Jurkat, Clone E6-1 (cell line): ENCODE measurements around the gene QPCT.

Experiments used
- DNase-seq: peaks from one replicate; pipeline ENCODE4 v3.0.0-alpha.2; 2011; ENCODE audit warnings: low read depth, low spot score
- H3K4me3 ChIP-seq: 2 replicates; pipeline ENCODE4 v1.5.1; 2011; ENCODE audit warnings: mild to moderate bottlenecking, low read length, control low read depth, moderate library complexity

The QPCT gene

GRCh38 chr2:37414470-37414949 is 70.1 kb downstream of the QPCT start:
- no peak for DNase-seq
- no peak overlapping the region for H3K4me3 ChIP-seq

DNA sequence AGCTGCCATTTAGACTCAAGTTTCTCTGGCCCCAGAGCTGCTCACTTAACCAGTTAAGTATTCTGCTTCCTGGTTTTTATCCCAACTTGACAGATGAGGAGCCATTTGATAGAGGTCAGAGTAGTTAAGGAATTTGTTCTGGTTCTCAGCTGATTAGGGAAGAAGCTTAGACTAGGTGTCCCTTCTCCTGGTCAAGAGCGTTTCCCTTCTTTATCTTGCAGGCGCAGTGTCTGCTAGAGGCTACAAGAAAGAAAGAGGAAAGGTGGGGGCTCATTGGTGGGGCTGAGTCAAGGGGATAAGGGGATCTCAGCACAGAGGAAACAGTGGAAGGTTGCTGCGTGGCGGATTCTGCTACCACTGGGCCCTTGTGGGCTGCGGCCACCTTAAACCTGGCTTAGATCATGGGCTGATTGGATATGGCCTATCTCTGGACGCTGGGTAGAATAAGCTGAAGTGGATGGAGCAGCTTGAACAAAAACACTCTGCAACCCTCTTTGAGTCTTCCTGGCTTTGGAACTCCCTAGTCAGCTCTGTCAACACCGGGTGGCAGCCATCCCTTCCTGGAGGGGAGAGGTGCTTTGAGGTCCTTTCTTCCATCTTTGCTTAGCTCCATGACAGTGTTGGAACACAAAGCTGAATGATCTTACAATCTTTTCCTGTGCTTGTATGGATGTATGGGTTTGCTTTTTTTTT is 70.8 kb downstream of the QPCT start:
- DNase-seq = no peak
- H3K4me3 ChIP-seq = no peak overlapping the region

DNA sequence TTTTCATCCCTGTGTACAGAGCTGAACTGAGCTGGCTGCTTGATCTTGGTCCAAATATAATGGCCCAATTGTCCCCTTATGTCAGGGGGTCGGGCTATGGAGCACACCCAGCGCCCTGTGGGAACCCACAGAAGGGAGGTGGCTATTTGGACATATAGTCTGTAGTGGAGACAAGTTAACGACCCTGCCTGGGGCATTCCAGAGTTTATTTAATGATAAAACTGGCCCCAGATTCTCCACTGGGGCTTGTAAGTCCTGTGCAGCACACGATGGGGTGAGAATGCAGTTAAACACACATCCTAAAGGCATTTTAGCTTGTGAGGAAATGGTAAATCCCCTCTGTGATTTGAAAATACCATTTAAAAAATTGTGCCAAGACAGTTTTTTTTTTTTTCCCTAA is 72.9 kb downstream of the QPCT start:
- no peak overlapping the region for H3K4me3 ChIP-seq
- DNase-seq = no peak

- no peak overlapping the region for H3K4me3 ChIP-seq
- no peak for DNase-seq
Measured at GRCh38 chr2:37418956-37419355, 74.5 kb downstream of the QPCT start.

- DNase-seq = no peak
Measured at GRCh38 chr2:37421686-37422085, 77.3 kb downstream of the QPCT start.

DNA sequence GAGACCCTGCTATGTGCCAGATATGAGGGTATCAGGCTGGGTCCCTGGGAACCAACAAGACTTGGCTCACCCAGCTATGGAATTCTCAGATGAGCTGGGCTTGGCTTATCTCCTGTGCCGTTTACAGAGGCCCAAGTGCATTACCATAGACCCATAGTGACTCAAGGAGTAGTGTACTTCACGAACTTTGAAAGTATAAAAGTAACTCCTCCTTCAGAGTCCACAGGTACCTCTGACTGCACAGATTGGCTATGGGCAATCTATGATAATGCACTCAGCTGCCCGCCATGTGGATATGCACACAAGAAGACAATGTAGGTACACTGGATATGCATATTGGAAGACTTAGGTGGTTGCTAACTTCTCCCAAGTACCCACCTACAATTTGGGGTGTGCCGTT is 78.4 kb downstream of the QPCT start:
- no peak for DNase-seq
- no peak overlapping the region for H3K4me3 ChIP-seq

More at GRCh38 chr2:37421686-37422085, 77.3 kb downstream of the QPCT start:
- H3K4me3 ChIP-seq = no peak overlapping the region
